Keratinocyte (primary cell): ENCODE data around the gene AOPEP. TPM values are rescaled to one million over a fixed set of nuclear protein-coding genes. Genes with fewer than 3 reads are reported as not detected.

Source experiments
- DNase-seq: peaks from one replicate; pipeline ENCODE4 v3.0.0-alpha.2; 2011; ENCODE audit warnings: low read depth, missing footprints, low spot score
- FAIRE-seq: peaks from 2 replicates; lab custom pipeline; 2011; peaks lifted over from hg19 to GRCh38; lab: Jason Lieb, UNC
- H2AFZ ChIP-seq: 2 replicates; pipeline ENCODE4 v1.6.0; 2012; ENCODE audit warnings: low read length, control low read depth, inconsistent platforms; ENCODE audit not compliant: control insufficient read depth
- H3K27ac ChIP-seq: 2 replicates; pipeline ENCODE4 v1.5.1; 2011; ENCODE audit warnings: low read length; ENCODE audit not compliant: control insufficient read depth, insufficient read depth
- H3K27me3 ChIP-seq: 3 replicates; pipeline ENCODE4 v1.6.0; 2011; ENCODE audit warnings: low read length; ENCODE audit not compliant: control insufficient read depth, insufficient read depth; ENCODE audit errors: extremely low read depth
- H3K36me3 ChIP-seq, 2 experiments: 2 replicates in 1 of 2; 3 replicates in 1 of 2; pipeline ENCODE4 v1.5.1; 2011; ENCODE audit warnings: low read length in 2 of 2, mild to moderate bottlenecking in 1 of 2; ENCODE audit not compliant: control insufficient read depth in 2 of 2, insufficient read depth in 2 of 2; ENCODE audit errors: extremely low read depth in 1 of 2
- H3K4me1 ChIP-seq: 3 replicates; pipeline ENCODE4 v1.5.1; 2011; ENCODE audit warnings: low read length; ENCODE audit not compliant: control insufficient read depth, insufficient read depth; ENCODE audit errors: extremely low read depth
- H3K4me2 ChIP-seq: 3 replicates; pipeline ENCODE4 v1.6.0; 2011; ENCODE audit warnings: low read depth, low read length; ENCODE audit not compliant: control insufficient read depth, insufficient read depth; ENCODE audit errors: extremely low read depth
- H3K4me3 ChIP-seq, 3 experiments: fragments of 200-600 bp in 1 of 3; sonication (generic) in 1 of 3; 2 replicates in 2 of 3; 3 replicates in 1 of 3; pipeline ENCODE4 v1.5.1; 2011 to 2016; ENCODE audit warnings: low read length in 3 of 3, mild to moderate bottlenecking in 3 of 3, control low read depth in 2 of 3, inconsistent platforms in 1 of 3, low read depth in 1 of 3, mixed read lengths in 1 of 3, mixed run types in 1 of 3, moderate library complexity in 1 of 3; ENCODE audit not compliant: control insufficient read depth in 2 of 3, insufficient read depth in 2 of 3; ENCODE audit errors: extremely low read depth in 1 of 3
- H3K79me2 ChIP-seq: 2 replicates; pipeline ENCODE4 v1.6.0; 2012; ENCODE audit warnings: low read length; ENCODE audit not compliant: control insufficient read depth, insufficient read depth
- H3K9ac ChIP-seq: 3 replicates; pipeline ENCODE4 v1.6.0; 2011; ENCODE audit warnings: low read length; ENCODE audit not compliant: control insufficient read depth, insufficient read depth; ENCODE audit errors: extremely low read depth
- H3K9me1 ChIP-seq: 3 replicates; pipeline ENCODE4 v1.6.0; 2011; ENCODE audit warnings: low read length; ENCODE audit not compliant: control insufficient read depth, insufficient read depth; ENCODE audit errors: extremely low read depth
- H3K9me3 ChIP-seq: 2 replicates; pipeline ENCODE4 v1.5.1; 2012; ENCODE audit warnings: low read depth, low read length; ENCODE audit not compliant: control insufficient read depth
- H4K20me1 ChIP-seq: 3 replicates; pipeline ENCODE4 v1.6.0; 2011; ENCODE audit warnings: low read length; ENCODE audit not compliant: control insufficient read depth, insufficient read depth; ENCODE audit errors: extremely low read depth
- CTCF ChIP-seq, 3 experiments: IDR thresholded peaks in 1 of 3; conservative IDR thresholded peaks in 1 of 3; optimal IDR thresholded peaks in 1 of 3; 2 replicates in 2 of 3; 3 replicates in 1 of 3; pipeline versions ENCODE3 to v1.5.1; 2011; ENCODE audit warnings: low read length in 3 of 3, mild to moderate bottlenecking in 3 of 3, moderate library complexity in 2 of 3, control low read depth in 1 of 3, inconsistent platforms in 1 of 3; ENCODE audit not compliant: insufficient read depth in 2 of 3; ENCODE audit errors: extremely low read depth in 1 of 3
- EZH2 ChIP-seq: IDR thresholded peaks from one replicate; pipeline ENCODE4 v1.6.1; 2012; ENCODE audit warnings: inconsistent platforms, mild to moderate bottlenecking, low read length, moderate library complexity
- dilution Hi-C: fragments of 300-500 bp; cut with MboI; formaldehyde crosslinking; loops from one replicate; pipeline ENCODE4 v1.7.0; 2020; ENCODE audit warnings: low sequenced_read_pairs; ENCODE audit not compliant: extremely low pct_ligation_motif_present
- polyA plus RNA-seq, 5 experiments: library from polyadenylated mRNA; depleted of rRNA in 3 of 5; stranded (reverse) in 3 of 5; stranded (forward) in 1 of 5; unstranded in 1 of 5; fragments of >200 nt; gene quantifications; 1 replicate in 1 of 5; 2 replicates in 3 of 5; 3 replicates in 1 of 5; pipeline versions ENCODE4 v1.2.1 to v1.2.3, GENCODE V29; 2011 to 2012; ENCODE audit warnings: missing spikeins in 2 of 5, low read depth in 1 of 5, low replicate concordance in 1 of 5

AOPEP gene
- polyA plus RNA-seq, 1 donor (not counting 4 experiments of a cell fraction or from before 2014, with no cell fraction given), result 27.0 TPM

GRCh38 chr9:95103281-95103771, 376.8 kb downstream of the AOPEP start:
- FAIRE-seq (no peak), DNase-seq (no peak)
- Histone ChIP-seq H3K9me1 (peaks cover 4% of the 10 kb centered on the region), H3K9ac (peak overlapping the region; percentile 72), H3K4me3 (no peak overlapping the region), H3K4me2 (no peak overlapping the region), H4K20me1 (no peaks in the 10 kb centered on the region), H3K9me3 (no peaks in the 10 kb centered on the region), H2AFZ (no peak overlapping the region), H3K79me2 (no peaks in the 10 kb centered on the region), H3K27me3 (no peaks in the 10 kb centered on the region), H3K27ac (peak overlapping the region; percentile 99), H3K36me3 (peaks cover 5 to 6% of the 10 kb centered on the region in 2 experiments), H3K4me1 (peaks cover 64% of the 10 kb centered on the region)
- dilution Hi-C loops, result no loop called here
- peak in 2 of 3 experiments; percentile 21 to 24 for TF ChIP-seq CTCF (optimal IDR thresholded peaks at IDR 0.05 in 1 of 3, IDR thresholded peaks at IDR 0.05 in 1 of 3, conservative IDR thresholded peaks at IDR 0.05 in 1 of 3; ENCODE audit: extremely low read depth in 1 of 3, insufficient read depth in 2 of 3, low read length in 3 of 3)
- no peak for TF ChIP-seq EZH2

GRCh38 chr9:95103871-95104580, 377.5 kb downstream of the AOPEP start:
- TF ChIP-seq EZH2 (no peak), CTCF (optimal IDR thresholded peaks at IDR 0.05 in 1 of 3, IDR thresholded peaks at IDR 0.05 in 1 of 3, conservative IDR thresholded peaks at IDR 0.05 in 1 of 3; ENCODE audit: extremely low read depth in 1 of 3, insufficient read depth in 2 of 3, low read length in 3 of 3) (no peak)
- DNase-seq (no peak), FAIRE-seq (no peak)
- peak overlapping the region; percentile 91 for H3K27ac ChIP-seq
- H3K4me1 ChIP-seq, result peaks cover 64% of the 10 kb centered on the region
- no peak overlapping the region for H3K4me3 ChIP-seq
- H3K79me2 ChIP-seq, result no peaks in the 10 kb centered on the region
- no peak overlapping the region for H3K9ac ChIP-seq
- dilution Hi-C loops, result no loop called here
- no peak overlapping the region for H3K4me2 ChIP-seq
- peaks cover 5 to 6% of the 10 kb centered on the region in 2 experiments for H3K36me3 ChIP-seq
- peaks cover 4% of the 10 kb centered on the region for H3K9me1 ChIP-seq
- no peak overlapping the region for H2AFZ ChIP-seq
- H3K9me3 ChIP-seq, result no peaks in the 10 kb centered on the region
- no peaks in the 10 kb centered on the region for H4K20me1 ChIP-seq
- no peaks in the 10 kb centered on the region for H3K27me3 ChIP-seq
